IMR-90 (cell line): ENCODE measurements around the gene TWIST2.

Source experiments
- BHLHE40 ChIP-seq: fragments of 150-350 bp; IDR thresholded peaks from 2 replicates; pipeline ENCODE4 v1.6.1; 2016; ENCODE audit warnings: mild to moderate bottlenecking, low read depth, low read length
- CEBPB ChIP-seq: IDR thresholded peaks from 2 replicates; pipeline ENCODE4 v1.6.1; 2012; ENCODE audit warnings: low read depth, low read length, improper control_type of control experiment
- CTCF ChIP-seq: conservative IDR thresholded peaks from 2 replicates; pipeline ENCODE4 v1.5.1; 2012; ENCODE audit warnings: mild to moderate bottlenecking, low read depth, low read length, improper control_type of control experiment
- FOS ChIP-seq: fragments of 150-350 bp; IDR thresholded peaks from 2 replicates; pipeline ENCODE4 v1.6.1; 2016; ENCODE audit warnings: low read depth, low read length
- MAFK ChIP-seq: IDR thresholded peaks from 2 replicates; pipeline ENCODE4 v1.6.1; 2012; ENCODE audit warnings: low read depth, low read length, improper control_type of control experiment
- MAZ ChIP-seq: IDR thresholded peaks from 2 replicates; pipeline ENCODE4 v1.6.1; 2012; ENCODE audit warnings: low read depth, mild to moderate bottlenecking, low read length, improper control_type of control experiment, moderate library complexity, borderline replicate concordance
- NFE2L2 ChIP-seq: fragments of 150-350 bp; IDR thresholded peaks from 2 replicates; pipeline ENCODE4 v1.6.1; 2016; ENCODE audit warnings: low read depth, mild to moderate bottlenecking, low read length
- POLR2A ChIP-seq: IDR thresholded peaks from 2 replicates; pipeline ENCODE4 v1.6.1; 2012; ENCODE audit warnings: mild to moderate bottlenecking, low read depth, low read length
- RAD21 ChIP-seq: IDR thresholded peaks from 2 replicates; pipeline ENCODE4 v1.6.1; 2012; ENCODE audit warnings: low read length, improper control_type of control experiment
- RCOR1 ChIP-seq: IDR thresholded peaks from 2 replicates; pipeline ENCODE4 v1.6.1; 2012; ENCODE audit warnings: mild to moderate bottlenecking, low read length, improper control_type of control experiment; ENCODE audit not compliant: insufficient replicate concordance
- RFX5 ChIP-seq: IDR thresholded peaks from 2 replicates; pipeline ENCODE4 v1.8.0; 2012; ENCODE audit warnings: low read depth, mild to moderate bottlenecking, low read length, moderate library complexity
- SMC3 ChIP-seq: fragments of 150-350 bp; IDR thresholded peaks from 2 replicates; pipeline ENCODE4 v1.6.1; 2016; ENCODE audit warnings: low read depth, mild to moderate bottlenecking, antibody characterized with exemption, low read length, moderate library complexity
- TF ChIP-seq, protein P1 (sequence below): fragments of 150-350 bp; IDR thresholded peaks from 2 replicates; pipeline ENCODE4 v1.6.1; 2017; ENCODE audit warnings: mild to moderate bottlenecking, antibody characterized with exemption, low read length, low read depth

- TF ChIP-seq CTCF (no peak), SMC3 (no peak), POLR2A (no peak), CEBPB (0 out of 2 replicates have a peak, but pooled peaks have one; percentile 15), RCOR1 (no peak), MAFK (no peak), BHLHE40 (no peak), FOS (no peak), RAD21 (no peak), RFX5 (no peak), MAZ (no peak), NFE2L2 (no peak)
- TF ChIP-seq, protein P1, sequence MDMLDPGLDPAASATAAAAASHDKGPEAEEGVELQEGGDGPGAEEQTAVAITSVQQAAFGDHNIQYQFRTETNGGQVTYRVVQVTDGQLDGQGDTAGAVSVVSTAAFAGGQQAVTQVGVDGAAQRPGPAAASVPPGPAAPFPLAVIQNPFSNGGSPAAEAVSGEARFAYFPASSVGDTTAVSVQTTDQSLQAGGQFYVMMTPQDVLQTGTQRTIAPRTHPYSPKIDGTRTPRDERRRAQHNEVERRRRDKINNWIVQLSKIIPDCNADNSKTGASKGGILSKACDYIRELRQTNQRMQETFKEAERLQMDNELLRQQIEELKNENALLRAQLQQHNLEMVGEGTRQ, result no peak
These were observed 101.1 kb downstream of the TWIST2 start for GRCh38 chr2:238948765-238949641.
